Right lung (tissue), 10 donors: ENCODE data around the gene PRRX1. TPM values are rescaled to one million over a fixed set of nuclear protein-coding genes. Genes with fewer than 3 reads are reported as not detected.

ENCODE experiments used
- DNase-seq, 2 donors: peaks; one replicate each; pipeline ENCODE4 v3.0.0-alpha.2; 2013
- long read RNA-seq, 8 donors: transcript quantifications; one replicate each; lab custom pipeline, GENCODE V29; 2026
- polyA plus RNA-seq, 5 donors: library from polyadenylated mRNA; unstranded; fragments of 120-200 nt; gene quantifications; one replicate each; pipeline versions ENCODE4 v1.2.1 to v1.2.3, GENCODE V29; 2013; ENCODE audit warnings: inconsistent platforms in 1 of 5, low replicate concordance in 1 of 5; ENCODE audit not compliant: insufficient read length in 5 of 5, insufficient read depth in 1 of 5

Gene PRRX1
- polyA plus RNA-seq, result 1 to 10 TPM; 1.5 to 4.7 (median 3.4) TPM
- long read RNA-seq, donor 1, result 0 reads
- long read RNA-seq, donor 2, result 0 reads
- long read RNA-seq, donor 3, result 0 reads
- long read RNA-seq, donor 4, result 0 reads
- long read RNA-seq, donor 5, result 0 reads
- long read RNA-seq, donor 6, result 0 reads
- long read RNA-seq, donor 7, partial matches to known transcripts, result 0 of 1 reads
- long read RNA-seq, donor 7, other reads (novel, unspliced or antisense), result 0 of 1 reads
- long read RNA-seq, donor 8, partial matches to known transcripts, result 0 of 1 reads
- long read RNA-seq, donor 8, other reads (novel, unspliced or antisense), result 0 of 1 reads

GRCh38 chr1:170664093-170664827 is at the start of gene PRRX1:
PRRX1 (plus strand) TSS chr1:170664131; CDS start chr1:170664219, 88 bp downstream.
- DNase-seq, result no peak

GRCh38 chr1:170617591-170618330 is 46.2 kb upstream of the PRRX1 start:
- DNase-seq, result no peak

- no peak for DNase-seq
Measured at GRCh38 chr1:170618421-170618820, 45.5 kb upstream of the PRRX1 start.

GRCh38 chr1:170619241-170620028 is 44.5 kb upstream of the PRRX1 start:
- peak in 1 of 2 donors; percentile 1 for DNase-seq

- DNase-seq, result no peak
Measured at GRCh38 chr1:170620164-170620563, 43.8 kb upstream of the PRRX1 start.

GRCh38 chr1:170623171-170623570 is 40.8 kb upstream of the PRRX1 start:
- DNase-seq, result no peak

- no peak for DNase-seq
Measured at GRCh38 chr1:170624146-170624545, 39.8 kb upstream of the PRRX1 start.

GRCh38 chr1:170630977-170631376 is 33.0 kb upstream of the PRRX1 start:
- DNase-seq, result no peak

GRCh38 chr1:170634293-170634692 is 29.6 kb upstream of the PRRX1 start:
- DNase-seq, result no peak

GRCh38 chr1:170634824-170635410 is 29.0 kb upstream of the PRRX1 start:
- no peak for DNase-seq

- no peak for DNase-seq
Measured at GRCh38 chr1:170640581-170640980, 23.4 kb upstream of the PRRX1 start.

- no peak for DNase-seq
Measured at GRCh38 chr1:170657275-170657853, 6.6 kb upstream of the PRRX1 start.

GRCh38 chr1:170659399-170660035 is 4.4 kb upstream of the PRRX1 start:
- no peak for DNase-seq

- DNase-seq, result no peak
Measured at GRCh38 chr1:170660281-170660713, 3.6 kb upstream of the PRRX1 start.

GRCh38 chr1:170660871-170661645 is 2.9 kb upstream of the PRRX1 start:
- DNase-seq, result no peak

- no peak for DNase-seq
Measured at GRCh38 chr1:170661646-170662411, 2.1 kb upstream of the PRRX1 start.

- DNase-seq, result no peak
Measured at GRCh38 chr1:170662561-170663403, 1.1 kb upstream of the PRRX1 start.
